ENCODE data around the gene HDAC9.

The HDAC9 gene

GRCh38 chr7:18845700-18846099, 350.2 kb downstream of the HDAC9 start:
- no peak for DNase-seq (ENCODE audit: low read depth)

GRCh38 chr7:18846765-18847215, 351.2 kb downstream of the HDAC9 start:
- DNase-seq (ENCODE audit: low read depth), result no peak

- DNase-seq (ENCODE audit: low read depth), result no peak
These were observed 353.6 kb downstream of the HDAC9 start for GRCh38 chr7:18849130-18849529.

- DNase-seq (ENCODE audit: low read depth), result no peak
These were observed 360.2 kb downstream of the HDAC9 start for GRCh38 chr7:18855796-18856195.

- DNase-seq (ENCODE audit: low read depth), result no peak
These were observed 362.7 kb downstream of the HDAC9 start for GRCh38 chr7:18858232-18858631.

- DNase-seq (ENCODE audit: low read depth), result no peak
These were observed 363.8 kb downstream of the HDAC9 start for GRCh38 chr7:18859318-18859717.

- DNase-seq (ENCODE audit: low read depth), result no peak
These were observed 364.7 kb downstream of the HDAC9 start for GRCh38 chr7:18860221-18860620.

- DNase-seq (ENCODE audit: low read depth), result no peak
These were observed 366.1 kb downstream of the HDAC9 start for GRCh38 chr7:18861514-18862118.

- DNase-seq (ENCODE audit: low read depth), result no peak
These were observed 369.4 kb downstream of the HDAC9 start for GRCh38 chr7:18864967-18865366.

- no peak for DNase-seq (ENCODE audit: low read depth)
These were observed 370.9 kb downstream of the HDAC9 start for GRCh38 chr7:18866359-18867036.

- no peak for DNase-seq (ENCODE audit: low read depth)
These were observed 376.8 kb downstream of the HDAC9 start for GRCh38 chr7:18872344-18872743.

GRCh38 chr7:18873734-18874336, 378.3 kb downstream of the HDAC9 start:
- DNase-seq (ENCODE audit: low read depth), result no peak

GRCh38 chr7:18874880-18875279, 379.3 kb downstream of the HDAC9 start:
- DNase-seq (ENCODE audit: low read depth), result no peak

GRCh38 chr7:18877874-18878273, 382.3 kb downstream of the HDAC9 start:
- no peak for DNase-seq (ENCODE audit: low read depth)

- no peak for DNase-seq (ENCODE audit: low read depth)
These were observed 391.3 kb downstream of the HDAC9 start for GRCh38 chr7:18886832-18887231.

GRCh38 chr7:18889436-18889835, 393.9 kb downstream of the HDAC9 start:
- DNase-seq (ENCODE audit: low read depth), result no peak

- DNase-seq (ENCODE audit: low read depth), result no peak
These were observed 394.6 kb downstream of the HDAC9 start for GRCh38 chr7:18890134-18890533.

- DNase-seq (ENCODE audit: low read depth), result no peak
These were observed 395.5 kb downstream of the HDAC9 start for GRCh38 chr7:18890885-18891621.

- no peak for DNase-seq (ENCODE audit: low read depth)
These were observed 397.6 kb downstream of the HDAC9 start for GRCh38 chr7:18893156-18893555.

GRCh38 chr7:18894155-18894554, 398.6 kb downstream of the HDAC9 start:
- DNase-seq (ENCODE audit: low read depth), result no peak

- no peak for DNase-seq (ENCODE audit: low read depth)
These were observed 399.9 kb downstream of the HDAC9 start for GRCh38 chr7:18895456-18895855.

GRCh38 chr7:18896343-18896975, 400.9 kb downstream of the HDAC9 start:
- DNase-seq (ENCODE audit: low read depth), result no peak

All from stimulated activated CD8-positive, alpha-beta memory T cell treated with anti-CD3 and anti-CD28 coated beads, Interleukin-7, amount 100 ng/mL, for 24 hours (primary cell).